Type B pancreatic cell (in vitro differentiated cells): ENCODE data around the gene OR11L1. TPM values are rescaled to one million over a fixed set of nuclear protein-coding genes. Genes with fewer than 3 reads are reported as not detected.

Source experiments
- DNase-seq: peaks from one replicate; pipeline ENCODE4 v3.0.0; 2021; ENCODE audit warnings: mixed read lengths; ENCODE audit not compliant: unreplicated experiment; ENCODE audit errors: extremely low spot score
- H3K27ac Mint-ChIP-seq: 2 replicates; pipeline ENCODE4 v1.8.0; 2021; ENCODE audit warnings: mild to moderate bottlenecking, mixed read lengths
- H3K27me3 Mint-ChIP-seq: 2 replicates; pipeline ENCODE4 v1.8.0; 2021; ENCODE audit warnings: mixed read lengths
- H3K36me3 Mint-ChIP-seq: 2 replicates; pipeline ENCODE4 v1.8.0; 2021; ENCODE audit warnings: mixed read lengths
- H3K4me1 Mint-ChIP-seq: one replicate; pipeline ENCODE4 v1.8.0; 2021; ENCODE audit warnings: mixed read lengths; ENCODE audit not compliant: unreplicated experiment
- H3K4me3 Mint-ChIP-seq: 2 replicates; pipeline ENCODE4 v1.8.0; 2021; ENCODE audit warnings: mild to moderate bottlenecking, mixed read lengths
- H3K9me3 Mint-ChIP-seq: 2 replicates; pipeline ENCODE4 v1.8.0; 2021; ENCODE audit warnings: mixed read lengths
- total RNA-seq: library from RNA; stranded (reverse); gene quantifications from 2 replicates; pipeline ENCODE4 v1.2.1, GENCODE V29; 2021; ENCODE audit warnings: low replicate concordance
- TF ChIP-seq, protein P1 (sequence below): fragments of 200-600 bp; sonication (generic); conservative IDR thresholded peaks from 2 replicates; pipeline ENCODE4 v1.5.0; 2021; ENCODE audit warnings: antibody characterized with exemption, mild to moderate bottlenecking

OR11L1 gene
- total RNA-seq, 1 donor from 2014 or later: not detected

- H3K4me3 Mint-ChIP-seq: no peak overlapping the region
- peaks cover 5% of the 10 kb centered on the region for H3K27me3 Mint-ChIP-seq
- no peaks in the 10 kb centered on the region for H3K4me1 Mint-ChIP-seq
- TF ChIP-seq, protein P1, sequence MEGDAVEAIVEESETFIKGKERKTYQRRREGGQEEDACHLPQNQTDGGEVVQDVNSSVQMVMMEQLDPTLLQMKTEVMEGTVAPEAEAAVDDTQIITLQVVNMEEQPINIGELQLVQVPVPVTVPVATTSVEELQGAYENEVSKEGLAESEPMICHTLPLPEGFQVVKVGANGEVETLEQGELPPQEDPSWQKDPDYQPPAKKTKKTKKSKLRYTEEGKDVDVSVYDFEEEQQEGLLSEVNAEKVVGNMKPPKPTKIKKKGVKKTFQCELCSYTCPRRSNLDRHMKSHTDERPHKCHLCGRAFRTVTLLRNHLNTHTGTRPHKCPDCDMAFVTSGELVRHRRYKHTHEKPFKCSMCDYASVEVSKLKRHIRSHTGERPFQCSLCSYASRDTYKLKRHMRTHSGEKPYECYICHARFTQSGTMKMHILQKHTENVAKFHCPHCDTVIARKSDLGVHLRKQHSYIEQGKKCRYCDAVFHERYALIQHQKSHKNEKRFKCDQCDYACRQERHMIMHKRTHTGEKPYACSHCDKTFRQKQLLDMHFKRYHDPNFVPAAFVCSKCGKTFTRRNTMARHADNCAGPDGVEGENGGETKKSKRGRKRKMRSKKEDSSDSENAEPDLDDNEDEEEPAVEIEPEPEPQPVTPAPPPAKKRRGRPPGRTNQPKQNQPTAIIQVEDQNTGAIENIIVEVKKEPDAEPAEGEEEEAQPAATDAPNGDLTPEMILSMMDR: no peak
- H3K27ac Mint-ChIP-seq: no peak overlapping the region
- no peak for DNase-seq
- no peaks in the 10 kb centered on the region for H3K9me3 Mint-ChIP-seq
- no peaks in the 10 kb centered on the region for H3K36me3 Mint-ChIP-seq
Measured at GRCh38 chr1:247849616-247850015, 7.9 kb upstream of the OR11L1 start.

DNA sequence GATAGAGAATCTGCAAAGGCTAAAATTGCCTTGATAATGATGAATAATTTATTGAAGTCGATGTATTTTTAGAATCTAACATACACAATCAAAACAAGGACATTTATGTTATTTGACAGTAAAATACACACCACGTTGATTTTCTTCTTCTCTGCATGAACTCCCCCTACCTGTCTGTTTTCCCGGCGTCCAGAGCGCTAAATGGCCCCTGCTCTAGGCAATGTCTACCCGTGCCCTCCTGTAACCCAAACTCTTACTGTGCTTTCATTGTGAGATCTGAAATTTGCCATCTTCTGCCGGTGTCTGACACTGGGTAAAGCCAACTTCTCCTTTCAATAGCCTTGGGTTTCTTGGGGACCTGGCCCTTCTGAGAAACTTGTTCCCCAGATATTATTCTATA lies 6.7 kb upstream of the OR11L1 start:
- H3K4me1 Mint-ChIP-seq: no peaks in the 10 kb centered on the region
- DNase-seq: no peak
- H3K9me3 Mint-ChIP-seq: no peaks in the 10 kb centered on the region
- no peaks in the 10 kb centered on the region for H3K36me3 Mint-ChIP-seq
- H3K4me3 Mint-ChIP-seq: no peak overlapping the region
- TF ChIP-seq, protein P1: no peak
- H3K27ac Mint-ChIP-seq: no peak overlapping the region
- H3K27me3 Mint-ChIP-seq: no peaks in the 10 kb centered on the region

DNA sequence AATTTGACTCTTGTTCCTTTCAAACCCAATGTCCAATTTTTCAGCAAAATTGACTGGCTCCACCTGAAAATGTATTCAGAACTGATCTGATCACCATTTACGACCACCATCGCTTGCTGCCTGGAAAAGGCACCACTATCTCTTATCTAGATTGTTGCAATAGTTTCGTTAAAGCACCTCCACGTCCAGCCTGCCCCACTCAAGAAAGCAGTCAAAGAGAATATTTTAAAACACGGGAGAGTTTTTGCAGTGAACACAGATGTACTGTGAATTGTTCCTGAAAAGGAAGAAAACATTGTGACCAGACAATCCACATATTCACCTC lies 4.0 kb upstream of the OR11L1 start:
- Mint-ChIP-seq H3K9me3 (peaks cover 4% of the 10 kb centered on the region), H3K27me3 (no peaks in the 10 kb centered on the region), H3K27ac (no peak overlapping the region)

GRCh38 chr1:247845011-247845692 lies 3.5 kb upstream of the OR11L1 start:
- H3K36me3 Mint-ChIP-seq: no peaks in the 10 kb centered on the region
- TF ChIP-seq, protein P1: no peak
- peaks cover 4% of the 10 kb centered on the region for H3K9me3 Mint-ChIP-seq

More for the DNA sequence above, 4.0 kb upstream of the OR11L1 start:
- Mint-ChIP-seq H3K4me1 (no peaks in the 10 kb centered on the region), H3K4me3 (no peak overlapping the region), H3K36me3 (no peaks in the 10 kb centered on the region)
- no peak for DNase-seq
- TF ChIP-seq, protein P1: no peak

DNA sequence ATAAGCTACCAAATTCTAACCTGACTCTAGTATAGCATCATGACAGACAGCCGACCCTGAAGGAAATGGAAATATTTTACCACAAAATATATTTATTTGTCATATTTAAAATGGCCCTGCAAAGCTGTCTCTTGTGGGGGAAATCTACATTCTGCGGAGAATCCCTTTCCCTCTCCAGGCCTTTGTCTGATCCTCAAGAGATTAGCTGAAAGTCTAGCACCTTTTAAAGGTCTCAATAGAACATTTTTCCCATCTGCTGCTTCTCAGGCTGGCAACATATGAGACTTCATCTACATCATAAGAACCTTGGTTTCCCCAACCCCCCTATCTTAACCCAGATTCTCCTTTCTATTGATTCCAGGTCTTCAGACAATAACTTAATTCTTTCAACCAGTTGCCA lies 1.7 kb upstream of the OR11L1 start:
- no peaks in the 10 kb centered on the region for H3K36me3 Mint-ChIP-seq
- H3K4me3 Mint-ChIP-seq: no peak overlapping the region
- no peak overlapping the region for H3K27ac Mint-ChIP-seq
- H3K4me1 Mint-ChIP-seq: no peaks in the 10 kb centered on the region
- no peak for DNase-seq
- TF ChIP-seq, protein P1: no peak
- peaks cover 4% of the 10 kb centered on the region for H3K9me3 Mint-ChIP-seq
- H3K27me3 Mint-ChIP-seq: no peaks in the 10 kb centered on the region

More at GRCh38 chr1:247845011-247845692, 3.5 kb upstream of the OR11L1 start:
- H3K4me1 Mint-ChIP-seq: no peaks in the 10 kb centered on the region
- no peak overlapping the region for H3K27ac Mint-ChIP-seq
- no peaks in the 10 kb centered on the region for H3K27me3 Mint-ChIP-seq
- DNase-seq: no peak
- no peak overlapping the region for H3K4me3 Mint-ChIP-seq

DNA sequence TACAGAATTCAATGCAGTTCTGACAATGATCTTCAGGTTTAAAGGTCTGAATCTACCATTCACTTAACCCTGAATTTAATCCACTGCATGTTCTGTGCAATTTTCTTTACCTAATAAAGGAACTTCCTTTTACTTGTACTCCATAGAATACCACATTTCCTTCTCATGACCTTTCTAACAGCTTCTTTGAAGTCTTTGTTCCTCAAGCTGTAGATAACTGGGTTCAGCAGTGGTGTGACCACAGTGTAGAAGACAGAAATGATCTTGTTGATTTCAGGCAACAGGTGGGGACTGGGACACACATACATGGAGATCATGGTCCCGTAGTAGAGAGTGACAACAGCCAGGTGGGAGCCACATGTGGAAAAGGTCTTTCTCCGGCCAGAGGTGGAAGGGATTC lies 878 bp downstream of the OR11L1 start:
- TF ChIP-seq, protein P1: no peak
- peaks cover 4% of the 10 kb centered on the region for H3K9me3 Mint-ChIP-seq
- H3K27me3 Mint-ChIP-seq: no peaks in the 10 kb centered on the region
- H3K36me3 Mint-ChIP-seq: no peaks in the 10 kb centered on the region
- no peak for DNase-seq
- no peak overlapping the region for H3K27ac Mint-ChIP-seq
- no peak overlapping the region for H3K4me3 Mint-ChIP-seq
- H3K4me1 Mint-ChIP-seq: no peaks in the 10 kb centered on the region
